AG04450 (cell line): ENCODE measurements around the gene MARCHF9. TPM values are rescaled to one million over a fixed set of nuclear protein-coding genes. Genes with fewer than 3 reads are reported as not detected.
A peak's percentile ranks its signal among the peaks of the same experiment; 100 is the strongest.

ENCODE experiments used
- CTCF ChIA-PET: fragments of 300-600, 350-600 bp; formaldehyde crosslinking; extraction: SDS; loops from one replicate; lab custom pipeline; 2022; ENCODE audit warnings: antibody characterized with exemption, inconsistent platforms; lab: Charles Lee
- POLR2A ChIA-PET: fragments of 350-600 bp; formaldehyde crosslinking; extraction: SDS; loops from one replicate; lab custom pipeline; 2021; ENCODE audit warnings: antibody characterized with exemption, inconsistent platforms; lab: Yijun Ruan, JAX
- DNase-seq: peaks from one replicate; pipeline ENCODE4 v3.0.0-alpha.2; 2011; ENCODE audit warnings: low read depth, low spot score
- H3K27ac ChIP-seq: one replicate; pipeline ENCODE4 v1.5.1; 2012; ENCODE audit warnings: low read depth, low read length, control low read depth
- H3K27me3 ChIP-seq: one replicate; pipeline ENCODE4 v1.6.0; 2012; ENCODE audit warnings: low read length; ENCODE audit not compliant: control insufficient read depth, insufficient read depth
- H3K4me3 ChIP-seq: 2 replicates; pipeline ENCODE4 v1.5.1; 2011; ENCODE audit warnings: mild to moderate bottlenecking, low read depth, low read length, control low read depth
- H3K9me3 ChIP-seq: 2 replicates; pipeline ENCODE4 v1.5.1; 2012; ENCODE audit warnings: low read length; ENCODE audit not compliant: control insufficient read depth, insufficient read depth
- polyA plus RNA-seq: library from polyadenylated mRNA; depleted of rRNA; stranded (reverse); fragments of >200 nt; gene quantifications from 2 replicates; pipeline ENCODE4 v1.2.3, GENCODE V29; 2011
- TF ChIP-seq, protein P1 (sequence below): IDR thresholded peaks from 2 replicates; pipeline ENCODE4 v1.5.1; 2011; ENCODE audit warnings: low read depth, low read length, control low read depth, inconsistent platforms

Gene MARCHF9
- polyA plus RNA-seq, 1 experiment: 3.7 TPM

DNA sequence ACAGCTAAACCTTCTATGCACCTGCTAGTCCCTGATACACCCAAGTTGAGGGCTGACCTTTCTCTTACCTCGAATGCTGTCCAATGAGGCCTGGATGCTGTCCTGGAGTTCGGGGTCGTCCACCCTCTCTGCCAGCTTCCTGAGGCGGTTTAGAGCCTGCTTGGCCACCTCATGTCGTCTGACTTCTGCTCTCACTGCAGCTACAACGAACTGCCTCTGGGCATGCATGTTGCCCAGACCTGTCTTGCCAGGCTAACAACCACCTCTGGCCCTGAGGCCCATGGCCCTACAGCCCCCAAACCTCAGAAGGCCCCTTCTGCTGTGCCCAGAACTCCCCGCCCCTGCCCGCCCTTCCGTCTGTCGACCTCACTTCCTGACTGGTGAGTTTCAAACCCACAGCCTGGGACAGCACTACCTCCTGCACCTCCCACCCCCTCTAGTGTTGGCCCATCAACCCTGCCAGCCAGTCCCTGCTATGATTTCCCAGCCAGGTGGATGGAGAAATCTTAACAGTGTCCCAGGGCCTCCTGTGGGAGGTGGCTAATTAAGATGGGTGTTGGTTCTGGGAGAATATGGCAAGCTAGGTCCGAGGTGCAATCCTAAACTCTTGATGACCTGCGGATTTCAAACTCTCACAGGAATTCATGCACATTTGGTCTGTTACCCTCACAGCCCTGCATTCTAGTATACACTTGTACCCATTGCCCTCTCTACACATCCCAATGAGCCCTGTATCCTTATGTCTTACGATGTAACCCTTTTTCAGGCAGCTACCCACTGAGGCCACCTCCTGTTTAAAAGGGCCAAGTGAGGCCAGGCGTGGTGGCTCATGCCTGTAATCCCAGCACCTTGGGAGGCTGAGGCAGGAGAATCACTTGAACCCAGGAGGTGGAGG, 12.8 kb upstream of the MARCHF9 start:
- TF ChIP-seq, protein P1, sequence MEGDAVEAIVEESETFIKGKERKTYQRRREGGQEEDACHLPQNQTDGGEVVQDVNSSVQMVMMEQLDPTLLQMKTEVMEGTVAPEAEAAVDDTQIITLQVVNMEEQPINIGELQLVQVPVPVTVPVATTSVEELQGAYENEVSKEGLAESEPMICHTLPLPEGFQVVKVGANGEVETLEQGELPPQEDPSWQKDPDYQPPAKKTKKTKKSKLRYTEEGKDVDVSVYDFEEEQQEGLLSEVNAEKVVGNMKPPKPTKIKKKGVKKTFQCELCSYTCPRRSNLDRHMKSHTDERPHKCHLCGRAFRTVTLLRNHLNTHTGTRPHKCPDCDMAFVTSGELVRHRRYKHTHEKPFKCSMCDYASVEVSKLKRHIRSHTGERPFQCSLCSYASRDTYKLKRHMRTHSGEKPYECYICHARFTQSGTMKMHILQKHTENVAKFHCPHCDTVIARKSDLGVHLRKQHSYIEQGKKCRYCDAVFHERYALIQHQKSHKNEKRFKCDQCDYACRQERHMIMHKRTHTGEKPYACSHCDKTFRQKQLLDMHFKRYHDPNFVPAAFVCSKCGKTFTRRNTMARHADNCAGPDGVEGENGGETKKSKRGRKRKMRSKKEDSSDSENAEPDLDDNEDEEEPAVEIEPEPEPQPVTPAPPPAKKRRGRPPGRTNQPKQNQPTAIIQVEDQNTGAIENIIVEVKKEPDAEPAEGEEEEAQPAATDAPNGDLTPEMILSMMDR: no peak
- Histone ChIP-seq H3K27ac (no peak overlapping the region), H3K27me3 (peaks cover 49% of the 10 kb centered on the region), H3K9me3 (no peaks in the 10 kb centered on the region; the same call in 1 of the 2 replicates), H3K4me3 (no peak overlapping the region)
- ChIA-PET CTCF (interaction anchor here (1.5 to 1.7 kb wide), 3 partner anchors 14 to 158 kb away, joined by 3 to 6 read pairs (median 3); no protein-coding TSS in a partner anchor), POLR2A (interaction anchor here (1.4 kb wide), 1 partner anchor 16 kb away, joined by 3 read pairs; no protein-coding TSS in a partner anchor)
- no peak for DNase-seq

DNA sequence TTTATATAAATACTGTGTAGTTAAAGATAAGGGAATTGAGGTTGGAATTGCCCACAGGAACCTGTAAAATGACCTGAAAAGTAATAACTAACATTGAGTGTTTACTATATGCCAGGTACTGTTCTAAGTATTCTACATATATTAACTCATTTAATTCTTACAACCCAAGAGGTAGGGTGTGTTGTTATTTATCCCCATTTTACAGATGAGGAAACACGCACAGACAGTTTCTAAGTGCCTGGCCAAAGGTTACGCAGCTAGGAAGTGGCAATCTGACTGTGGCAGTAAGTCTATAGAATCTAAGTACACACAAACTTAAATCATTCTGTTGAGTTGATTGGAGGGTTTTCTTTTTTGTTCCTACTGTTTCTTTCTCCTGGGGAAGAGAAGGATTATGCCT, 11.1 kb upstream of the MARCHF9 start:
- ChIA-PET POLR2A (interaction anchor here (1.2 to 2.5 kb wide), 3 partner anchors 8 to 28 kb away, joined by 7 to 8 read pairs (median 8); partner anchors contain the start of genes EEF1AKMT3 and METTL1), CTCF (interaction anchor here (0.8 to 2.1 kb wide), 2 partner anchors 17 to 153 kb away, joined by 3 to 9 read pairs; no protein-coding TSS in a partner anchor)
- Histone ChIP-seq H3K27me3 (peaks cover 35% of the 10 kb centered on the region), H3K9me3 (no peaks in the 10 kb centered on the region), H3K27ac (no peak overlapping the region), H3K4me3 (no peak overlapping the region)
- TF ChIP-seq, protein P1: no peak
- no peak for DNase-seq

DNA sequence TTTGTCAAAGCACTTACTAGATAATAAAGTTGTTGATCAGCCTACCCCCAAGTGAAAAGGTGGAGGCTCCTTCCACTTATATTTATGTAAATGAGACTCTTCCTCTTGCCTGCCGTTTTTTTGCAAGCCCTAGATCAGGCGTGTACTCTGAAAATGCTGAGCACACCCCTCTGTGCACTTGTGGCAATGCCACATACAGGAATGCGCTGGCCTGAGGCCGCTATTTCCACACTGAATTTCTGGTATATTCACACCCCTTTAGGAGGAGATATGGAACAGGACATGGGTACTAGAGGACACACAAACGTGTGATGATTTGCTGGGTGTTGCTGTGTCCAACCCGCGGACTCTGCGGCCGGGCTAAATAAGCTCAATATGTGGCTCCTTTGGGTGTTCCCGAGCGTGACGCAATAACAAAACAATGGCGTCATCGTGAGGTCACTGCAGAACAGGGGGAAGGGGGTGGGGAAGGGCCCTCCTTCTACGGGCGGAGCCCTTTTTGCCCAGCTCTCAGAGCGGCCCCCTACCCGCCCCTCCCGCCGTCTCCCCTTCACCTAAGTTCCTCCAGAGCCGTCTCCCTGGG, 10.6 kb upstream of the MARCHF9 start:
- Histone ChIP-seq H3K4me3 (peak overlapping the region; percentile 94), H3K27me3 (peaks cover 30% of the 10 kb centered on the region), H3K9me3 (no peaks in the 10 kb centered on the region), H3K27ac (peak overlapping the region; percentile 97)
- TF ChIP-seq, protein P1: no peak
- no peak for DNase-seq
- ChIA-PET CTCF (interaction anchor here (0.8 to 2.4 kb wide), 3 partner anchors 12 to 153 kb away, joined by 3 to 10 read pairs (median 9); no protein-coding TSS in a partner anchor), POLR2A (interaction anchor here (0.6 to 2.5 kb wide), 7 partner anchors 8 to 352 kb away, joined by 3 to 8 read pairs (median 3); partner anchors contain the start of genes EEF1AKMT3 and METTL1)

DNA sequence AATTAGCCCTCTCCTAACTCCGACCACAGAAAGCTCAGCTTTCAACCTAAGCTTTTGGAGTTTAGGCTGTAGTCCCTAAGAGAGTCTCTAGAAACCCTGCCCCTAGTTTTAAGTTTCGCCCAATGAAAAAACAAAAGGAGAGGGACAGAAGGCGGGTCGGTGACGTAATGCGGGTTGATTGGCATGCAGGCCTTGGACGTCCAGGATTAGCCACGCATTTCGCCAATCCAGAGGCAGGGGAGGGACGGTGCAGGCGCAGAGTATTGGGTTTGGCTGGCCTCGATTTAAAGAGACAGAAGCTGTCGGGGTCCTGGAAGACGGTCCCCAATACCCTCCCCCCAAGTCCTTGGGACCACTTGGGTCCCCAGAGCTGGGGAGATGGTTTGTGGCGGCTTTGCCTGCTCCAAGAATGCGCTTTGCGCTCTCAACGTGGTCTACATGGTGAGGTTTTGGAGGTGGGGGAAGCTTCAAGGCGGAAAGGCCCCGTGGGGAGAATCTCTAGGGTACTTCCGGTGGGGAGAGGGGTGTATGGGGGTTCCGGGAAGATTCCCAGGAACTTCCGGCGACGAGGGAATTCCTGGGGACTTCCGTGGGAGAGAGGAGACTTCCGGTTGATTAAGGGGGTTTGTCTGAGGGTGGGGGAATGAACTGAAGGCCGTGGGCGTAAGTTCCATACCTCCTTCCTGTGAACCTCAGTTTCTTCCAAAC, 10.0 kb upstream of the MARCHF9 start, which contains the start of gene TSPAN31:
Gene TSPAN31 (plus strand): TSS at position 263 of the 708 bp plus-strand sequence. CDS start 116 bp downstream, at position 379.
- ChIA-PET CTCF (interaction anchor here (0.8 to 2.4 kb wide), 3 partner anchors 11 to 152 kb away, joined by 3 to 10 read pairs (median 9); no protein-coding TSS in a partner anchor), POLR2A (interaction anchor here (0.6 to 2.5 kb wide), 7 partner anchors 9 to 353 kb away, joined by 3 to 8 read pairs (median 3); partner anchors contain the start of genes EEF1AKMT3 and METTL1)
- peaks cover 24% of the 10 kb centered on the region for H3K27me3 ChIP-seq
- H3K4me3 ChIP-seq: peak within 1 kb of the TSS; percentile 94
- peak within 1 kb of the TSS; percentile 97 for H3K27ac ChIP-seq
- peak; percentile 96 for DNase-seq
- TF ChIP-seq, protein P1: no peak
- no peaks in the 10 kb centered on the region for H3K9me3 ChIP-seq
